HepG2 (cell line): ENCODE results near the gene ANKRD65. TPM values are rescaled to one million over a fixed set of nuclear protein-coding genes. Genes with fewer than 3 reads are reported as not detected.

Source experiments
- ATAC-seq: fragments of 200-7000 bp; cut with Tn5 transposase; 3 replicates; pipeline ENCODE4 v1.9.1; 2020; ENCODE audit warnings: mild to moderate bottlenecking, moderate library complexity
- BruUV-seq: library from RNA; stranded (reverse); fragments of 400-500 nt; replicated peaks from 2 replicates; lab custom pipeline; 2021; lab: Mats Ljungman, UMichigan
- CTCF ChIA-PET: fragments of 300-600 bp; formaldehyde crosslinking; extraction: SDS; loops from one replicate; lab custom pipeline; 2021; ENCODE audit warnings: low total read pairs, inconsistent platforms, low intra/inter-chr PET ratio; lab: Yijun Ruan, JAX
- POLR2A ChIA-PET: fragments of 350-600 bp; sonication (Branson Sonifier 250); formaldehyde crosslinking; loops from one replicate; lab custom pipeline; 2020; ENCODE audit warnings: antibody characterized with exemption, inconsistent platforms; lab: Yijun Ruan, JAX
- DNase-seq: peaks from one replicate; pipeline ENCODE4 v3.0.0-alpha.2; 2015; ENCODE audit warnings: low spot score
- FAIRE-seq: peaks from 3 replicates; lab custom pipeline; 2011; peaks lifted over from hg19 to GRCh38; lab: Jason Lieb, UNC
- H2AFZ ChIP-seq: one replicate; pipeline ENCODE4 v1.6.1; 2011; ENCODE audit warnings: low read length, inconsistent platforms
- H3K27ac ChIP-seq: fragments of 300-600 bp; 3 replicates; pipeline ENCODE4 v1.8.0; 2011; ENCODE audit warnings: mixed run types, mild to moderate bottlenecking, mixed read lengths, low read length, inconsistent platforms; ENCODE audit not compliant: insufficient read depth; ENCODE audit errors: extremely low read length
- H3K27me3 ChIP-seq, 2 experiments: fragments of 200-600 bp in 1 of 2; 2 replicates in 1 of 2; 3 replicates in 1 of 2; pipeline versions ENCODE4 v1.6.0 to v1.8.0; 2011; ENCODE audit warnings: low read length in 2 of 2, mild to moderate bottlenecking in 2 of 2, moderate library complexity in 2 of 2, inconsistent platforms in 1 of 2; ENCODE audit not compliant: insufficient read depth in 2 of 2, control insufficient read depth in 1 of 2
- H3K36me3 ChIP-seq, 2 experiments: fragments of 200-600 bp in 1 of 2; replicated peaks in 1 of 2; 2 replicates in 1 of 2; 3 replicates in 1 of 2; pipeline versions ENCODE4 v1.5.1 to v1.8.0; 2011; ENCODE audit warnings: low read length in 2 of 2, inconsistent platforms in 1 of 2; ENCODE audit not compliant: insufficient read depth in 2 of 2, control insufficient read depth in 1 of 2
- H3K4me1 ChIP-seq: 2 replicates; pipeline ENCODE4 v1.5.1; 2012; ENCODE audit warnings: low read length, inconsistent platforms; ENCODE audit not compliant: insufficient read depth
- H3K4me2 ChIP-seq: 2 replicates; pipeline ENCODE4 v1.6.0; 2011; ENCODE audit warnings: low read depth, low read length, inconsistent platforms
- H3K4me3 ChIP-seq, 3 experiments: fragments of 200-600 bp in 1 of 3; sonication (generic), shearing (Covaris generic) in 1 of 3; replicated peaks in 1 of 3; 2 replicates each; pipeline ENCODE4 v1.5.1; 2011 to 2016; ENCODE audit warnings: low read length in 3 of 3, inconsistent platforms in 2 of 3, low read depth in 2 of 3, mild to moderate bottlenecking in 2 of 3, control low read depth in 1 of 3, mixed read lengths in 1 of 3; ENCODE audit not compliant: insufficient read depth in 1 of 3
- H3K79me2 ChIP-seq: one replicate; pipeline ENCODE4 v1.6.1; 2011; ENCODE audit warnings: low read length, inconsistent platforms; ENCODE audit not compliant: insufficient read depth
- H3K9ac ChIP-seq: 2 replicates; pipeline ENCODE4 v1.6.0; 2011; ENCODE audit warnings: mild to moderate bottlenecking, low read depth, low read length, inconsistent platforms; ENCODE audit not compliant: insufficient read depth
- H3K9me3 ChIP-seq: 2 replicates; pipeline ENCODE4 v1.5.1; 2012; ENCODE audit warnings: mild to moderate bottlenecking, low read length
- H4K20me1 ChIP-seq: 2 replicates; pipeline ENCODE4 v1.6.0; 2011; ENCODE audit warnings: inconsistent platforms, mild to moderate bottlenecking, low read length, moderate library complexity; ENCODE audit not compliant: insufficient read depth
- CBX5 ChIP-seq: sonication (generic); formaldehyde crosslinking; IDR thresholded peaks from 2 replicates; pipeline ENCODE4 v1.4.0; 2020; ENCODE audit warnings: missing genetic modification reagents, borderline replicate concordance
- DMTF1 ChIP-seq: sonication (generic); formaldehyde crosslinking; IDR thresholded peaks from 2 replicates; pipeline ENCODE4 v1.4.0; 2020; ENCODE audit warnings: mild to moderate bottlenecking, missing genetic modification reagents
- E2F2 ChIP-seq: sonication (generic); formaldehyde crosslinking; IDR thresholded peaks from 2 replicates; pipeline ENCODE4 v1.4.0; 2020; ENCODE audit warnings: missing genetic modification reagents, borderline replicate concordance
- HNF4A ChIP-seq: sonication (generic); formaldehyde crosslinking; IDR thresholded peaks from 2 replicates; pipeline ENCODE4 v1.4.0; 2020; ENCODE audit warnings: missing genetic modification reagents
- IKZF5 ChIP-seq: IDR thresholded peaks from 2 replicates; pipeline ENCODE4 v1.6.1; 2018; ENCODE audit warnings: missing genetic modification reagents, mild to moderate bottlenecking, missing compliant biosample characterization
- MIXL1 ChIP-seq: IDR thresholded peaks from 2 replicates; pipeline ENCODE4 v1.6.1; 2016
- POLR2AphosphoS2 ChIP-seq: IDR thresholded peaks from 2 replicates; pipeline ENCODE4 v1.6.1; 2011; ENCODE audit warnings: low read depth, low read length, improper control_type of control experiment
- SP4 ChIP-seq: sonication (generic); formaldehyde crosslinking; IDR thresholded peaks from 2 replicates; pipeline ENCODE4 v1.8.1; 2023; ENCODE audit warnings: mild to moderate bottlenecking, missing genetic modification reagents
- ZBTB26 ChIP-seq: IDR thresholded peaks from 2 replicates; pipeline ENCODE4 v1.6.1; 2016; ENCODE audit warnings: missing compliant biosample characterization, missing genetic modification reagents, borderline replicate concordance
- ZNF12 ChIP-seq: sonication (generic); formaldehyde crosslinking; IDR thresholded peaks from 2 replicates; pipeline ENCODE4 v1.5.0; 2020; ENCODE audit warnings: missing genetic modification reagents
- ZNF276 ChIP-seq: sonication (generic); formaldehyde crosslinking; IDR thresholded peaks from 2 replicates; pipeline ENCODE4 v1.4.0; 2020; ENCODE audit warnings: mild to moderate bottlenecking, low read depth, missing genetic modification reagents
- ZNF362 ChIP-seq: sonication (generic); formaldehyde crosslinking; IDR thresholded peaks from 2 replicates; pipeline ENCODE4 v1.4.0; 2020; ENCODE audit warnings: missing genetic modification reagents, mild to moderate bottlenecking, borderline replicate concordance
- ZNF572 ChIP-seq: sonication (generic); formaldehyde crosslinking; IDR thresholded peaks from 2 replicates; pipeline ENCODE4 v1.5.1; 2020; ENCODE audit warnings: mild to moderate bottlenecking, missing genetic modification reagents
- WGBS: methylation state at CpG from one replicate; pipeline ENCODE4 v1.1.6; 2017; ENCODE audit warnings: low lambda C conversion rate; 5-methylcytosine and 5-hydroxymethylcytosine counted together
- in situ Hi-C: cut with HindIII; loops from 2 replicates; pipeline ENCODE4 v1.10.0; 2017; ENCODE audit warnings: low pct_unique_long_range_greater_than_20kb; ENCODE audit not compliant: extremely low pct_ligation_motif_present
- intact Hi-C: fragments of 100-400 bp; cut with micrococcal nuclease; formaldehyde crosslinking; loops from one replicate; pipeline ENCODE4 v1.10.0; 2022; ENCODE audit not compliant: unreplicated experiment
- polyA plus RNA-seq, 8 experiments: library from polyadenylated mRNA; depleted of rRNA in 3 of 8; stranded (reverse) in 7 of 8; unstranded in 1 of 8; fragments of >200 nt; fragmentation: Illumina TruSeq in 4 of 8; extraction: Trizol in 4 of 8; gene quantifications; 2 replicates each; pipeline versions ENCODE4 v1.2.1 to v1.2.3, GENCODE V29; 2011 to 2016; ENCODE audit warnings: low read depth in 4 of 8, missing spikeins in 1 of 8, mixed read lengths in 1 of 8; ENCODE audit not compliant: insufficient read depth in 1 of 8
- total RNA-seq, 5 experiments: library from RNA; depleted of rRNA; stranded (reverse); fragments of >200 nt; fragmentation: Illumina TruSeq; extraction: Trizol; gene quantifications; 2 replicates each; pipeline ENCODE4 v1.2.3, GENCODE V29; 2016; ENCODE audit warnings: low read depth in 1 of 5

ANKRD65 gene
- total and polyA plus RNA-seq, 2 of the 13 experiments (the other 11 are each of a cell fraction or from before 2014, with no cell fraction given), result 12.1 to 30.1 TPM

- over 99% methylated on average over 7 of the region's 7 CpGs for WGBS
- peaks cover 16% of the 10 kb centered on the region for H3K4me1 ChIP-seq
- H3K4me3 ChIP-seq, result no peak overlapping the region
- no peak overlapping the region for H3K4me2 ChIP-seq
- H2AFZ ChIP-seq, result no peak overlapping the region
- H3K36me3 ChIP-seq, result peaks cover 34 to 78% of the 10 kb centered on the region in 2 experiments
- no peaks in the 10 kb centered on the region for H3K27me3 ChIP-seq
- H3K9me3 ChIP-seq, result no peaks in the 10 kb centered on the region
- FAIRE-seq (no peak), DNase-seq (no peak), ATAC-seq (no peak)
- H4K20me1 ChIP-seq, result peaks cover 3% of the 10 kb centered on the region; the same call in 1 of the 2 replicates
- no TSS peak for BruUV-seq
- H3K79me2 ChIP-seq, result peaks cover 36% of the 10 kb centered on the region
- ChIA-PET POLR2A (no interaction called here), CTCF (no interaction called here)
- H3K9ac ChIP-seq, result no peak overlapping the region
- no peak overlapping the region for H3K27ac ChIP-seq
- intact Hi-C loops (no loop called here), in situ Hi-C loops (no loop called here)
- TF ChIP-seq ZBTB26 (CRISPR knock-in tag) (no peak), CBX5 (CRISPR knock-in tag) (no peak), E2F2 (no peak), ZNF362 (CRISPR knock-in tag) (no peak), DMTF1 (no peak), ZNF572 (CRISPR knock-in tag) (no peak), MIXL1 (CRISPR knock-in tag) (no peak), SP4 (CRISPR knock-in tag) (no peak), ZNF276 (CRISPR knock-in tag) (no peak), HNF4A (CRISPR knock-in tag) (no peak), POLR2AphosphoS2 (no peak), ZNF12 (CRISPR knock-in tag) (no peak), IKZF5 (CRISPR knock-in tag) (no peak)
These were observed 27.0 kb downstream of the ANKRD65 start for GRCh38 chr1:1394116-1394515.
